ENCODE results near the gene CKS1B.

The CKS1B gene

GRCh38 chr1:155014709-155015508, 40.4 kb downstream of the CKS1B start:
- DNase-seq (ENCODE audit: low spot score): no peak

GRCh38 chr1:155015527-155016230, 41.2 kb downstream of the CKS1B start:
- no peak for DNase-seq (ENCODE audit: low spot score)

- DNase-seq (ENCODE audit: low spot score): no peak
Observed at GRCh38 chr1:155016231-155016831, 41.9 kb downstream of the CKS1B start.

GRCh38 chr1:155017041-155017945, 42.8 kb downstream of the CKS1B start:
- DNase-seq (ENCODE audit: low spot score): peak; percentile 90

- no peak for DNase-seq (ENCODE audit: low spot score)
Observed at GRCh38 chr1:155017946-155018316, 43.5 kb downstream of the CKS1B start.

GRCh38 chr1:155018617-155019348, 44.3 kb downstream of the CKS1B start:
- peak; percentile 60 for DNase-seq (ENCODE audit: low spot score)

- DNase-seq (ENCODE audit: low spot score): no peak
Observed at GRCh38 chr1:155019377-155020245, 45.1 kb downstream of the CKS1B start.

GRCh38 chr1:155022136-155022926, 47.9 kb downstream of the CKS1B start:
- no peak for DNase-seq (ENCODE audit: low spot score)

- DNase-seq (ENCODE audit: low spot score): no peak
Observed at GRCh38 chr1:155022927-155023236, 48.4 kb downstream of the CKS1B start.

- DNase-seq (ENCODE audit: low spot score): no peak
Observed at GRCh38 chr1:155023627-155024026, 49.1 kb downstream of the CKS1B start.

GRCh38 chr1:155024315-155024714, 49.8 kb downstream of the CKS1B start:
- DNase-seq (ENCODE audit: low spot score): no peak

GRCh38 chr1:155026154-155026553, 51.7 kb downstream of the CKS1B start:
- no peak for DNase-seq (ENCODE audit: low spot score)

GRCh38 chr1:155026588-155026987, 52.1 kb downstream of the CKS1B start:
- no peak for DNase-seq (ENCODE audit: low spot score)
